Measurements from ENCODE around the gene MAMDC2. TPM values are rescaled to one million over a fixed set of nuclear protein-coding genes. Genes with fewer than 3 reads are reported as not detected.

Gene MAMDC2
- polyA plus RNA-seq, 2 of the 4 experiments (the other 2 are of a cell fraction), result 0.30 to 0.34 TPM

- ATAC-seq (no peak; a peak in 1 of 6 replicates), FAIRE-seq (no peak), DNase-seq (ENCODE audit: low read depth in 1 of 2, low spot score in 1 of 2) (no peak)
- ChIA-PET POLR2A (no interaction called here), CTCF (no interaction called here)
- H3K4me3 ChIP-seq, result peak overlapping the region; percentile 78
- WGBS (ENCODE audit: missing lambda C conversion rate), result under 1% methylated on average over 10 of the region's 10 CpGs
- H3K4me2 ChIP-seq, result peak overlapping the region; percentile 71
- 0 out of 3 replicates have a peak, but pooled peaks cover 7% of the 10 kb centered on the region for H3K4me1 ChIP-seq
- H3K27ac ChIP-seq, result peak overlapping the region; percentile 90 to 93
- TF ChIP-seq HMGXB4 (CRISPR knock-in tag; IDR thresholded peaks at IDR 0.05; ENCODE audit: borderline replicate concordance) (no peak), BHLHE40 (IDR thresholded peaks at IDR 0.05; ENCODE audit: low read depth, low read length) (no peak), ZNF302 (CRISPR knock-in tag; IDR thresholded peaks at IDR 0.05) (no peak), MYC (IDR thresholded peaks at IDR 0.05; ENCODE audit: borderline replicate concordance, low read length) (0 out of 2 replicates have a peak, but pooled peaks have one; percentile 6), CBX8 (IDR thresholded peaks at IDR 0.05) (no peak), NPAS2 (CRISPR knock-in tag; IDR thresholded peaks at IDR 0.05; ENCODE audit: borderline replicate concordance) (no peak), ZC3H11A (IDR thresholded peaks at IDR 0.05) (no peak)
- no peaks in the 10 kb centered on the region for H3K9me3 ChIP-seq
These were observed 215.8 kb downstream of the MAMDC2 start for GRCh38 chr9:70259512-70259802.

GRCh38 chr9:70260007-70260443 lies 216.4 kb downstream of the MAMDC2 start:
- TF ChIP-seq CEBPB (IDR thresholded peaks at IDR 0.05) (peak in 1 of 2 experiments; percentile 31; a peak in 1 of 4 replicates), CHD4 (IDR thresholded peaks at IDR 0.05; ENCODE audit: borderline replicate concordance) (no peak)
- Histone ChIP-seq H3K9me3 (no peaks in the 10 kb centered on the region), H3K4me2 (peak overlapping the region; percentile 71), H3K4me3 (peak overlapping the region; percentile 78), H3K4me1 (0 out of 3 replicates have a peak, but pooled peaks cover 7% of the 10 kb centered on the region), H3K27ac (peak overlapping the region in 1 of 2 experiments; percentile 93; a peak in 3 of 6 replicates)
- FAIRE-seq (no peak), DNase-seq (ENCODE audit: low read depth in 1 of 2, low spot score in 1 of 2) (peak in 1 of 2 experiments; percentile 9), ATAC-seq (no peak)
- POLR2A ChIA-PET, result no interaction called here
- CTCF ChIA-PET, result interaction anchor here (0.6 to 1.0 kb wide), 4 partner anchors 27 to 1684 kb away, joined by 3 to 4 read pairs (median 3); no protein-coding TSS in a partner anchor
- WGBS (ENCODE audit: missing lambda C conversion rate), result 61% methylated on average over 29 of the region's 30 CpGs

- FAIRE-seq (no peak), ATAC-seq (no peak), DNase-seq (ENCODE audit: low read depth in 1 of 2, low spot score in 1 of 2) (no peak)
- Histone ChIP-seq H3K9me3 (no peaks in the 10 kb centered on the region), H3K4me3 (peak overlapping the region; percentile 78; the same call in 2 of the 3 replicates), H3K27ac (no peak overlapping the region), H3K4me2 (peak overlapping the region; percentile 71), H3K4me1 (0 out of 3 replicates have a peak, but pooled peaks cover 7% of the 10 kb centered on the region)
- no peak for TF ChIP-seq FOSB (CRISPR knock-in tag; IDR thresholded peaks at IDR 0.05)
- ChIA-PET POLR2A (no interaction called here), CTCF (interaction anchor here (0.8 to 1.0 kb wide), 2 partner anchors 28 to 63 kb away, joined by 3 read pairs; no protein-coding TSS in a partner anchor)
- 97% methylated on average over 8 of the region's 8 CpGs for WGBS (ENCODE audit: missing lambda C conversion rate)
These were observed 217.0 kb downstream of the MAMDC2 start for GRCh38 chr9:70260606-70261005.

- POLR2A ChIA-PET, result no interaction called here
- 0 out of 3 replicates have a peak, but pooled peaks cover 7% of the 10 kb centered on the region for H3K4me1 ChIP-seq
- no peak for TF ChIP-seq ELK1 (IDR thresholded peaks at IDR 0.05; ENCODE audit: low read depth, low read length)
- TF ChIP-seq CHD4 (IDR thresholded peaks at IDR 0.05; ENCODE audit: borderline replicate concordance), result no peak
- no peak for TF ChIP-seq ATOH8 (CRISPR knock-in tag; IDR thresholded peaks at IDR 0.05; ENCODE audit: low read depth)
- TF ChIP-seq HOXB13 (CRISPR knock-in tag; IDR thresholded peaks at IDR 0.05; ENCODE audit: low read depth), result no peak
- TF ChIP-seq POLR2AphosphoS2 (conservative IDR thresholded peaks at IDR 0.05; ENCODE audit: low read length), result no peak
- TF ChIP-seq HOXA7 (CRISPR knock-in tag; IDR thresholded peaks at IDR 0.05), result no peak
- no peak for TF ChIP-seq CBX8 (IDR thresholded peaks at IDR 0.05)
- TF ChIP-seq HMGXB4 (CRISPR knock-in tag; IDR thresholded peaks at IDR 0.05; ENCODE audit: borderline replicate concordance), result no peak
- TF ChIP-seq HDAC2 (IDR thresholded peaks at IDR 0.05), result no peak
- TF ChIP-seq CTCF (IDR thresholded peaks at IDR 0.05), result no peak
- no peak for TF ChIP-seq BCL3 (IDR thresholded peaks at IDR 0.05)
- no peak for TF ChIP-seq BHLHE40 (IDR thresholded peaks at IDR 0.05; ENCODE audit: low read depth, low read length)
These were observed 217.7 kb downstream of the MAMDC2 start for GRCh38 chr9:70261131-70261870.

More at GRCh38 chr9:70261131-70261870, 217.7 kb downstream of the MAMDC2 start:
- Histone ChIP-seq H3K4me3 (no peak overlapping the region), H3K4me2 (no peak overlapping the region), H3K27ac (no peak overlapping the region), H3K9me3 (no peaks in the 10 kb centered on the region)
- ATAC-seq (no peak), FAIRE-seq (no peak), DNase-seq (ENCODE audit: low read depth in 1 of 2, low spot score in 1 of 2) (no peak)
- CTCF ChIA-PET, result no interaction called here
- 92% methylated on average over 4 of the region's 4 CpGs for WGBS (ENCODE audit: missing lambda C conversion rate)
